DOHH2 (cell line): ENCODE results near the gene PEAK1.

Source experiments
- H3F3A ChIP-seq: fragments of 200-600 bp; sonication (generic), shearing (Covaris generic); 2 replicates; pipeline ENCODE4 v1.6.0; 2016; ENCODE audit warnings: antibody characterized with exemption, mild to moderate bottlenecking; ENCODE audit not compliant: control insufficient read depth, insufficient read depth
- H3K27ac ChIP-seq: fragments of 200-600 bp; sonication (generic); 2 replicates; pipeline ENCODE4 v1.5.1; 2014; ENCODE audit warnings: low read depth, mild to moderate bottlenecking, low read length, moderate library complexity
- H3K27me3 ChIP-seq: fragments of 200-600 bp; sonication (generic); 2 replicates; pipeline ENCODE4 v1.6.1; 2014; ENCODE audit warnings: mild to moderate bottlenecking, low read length, mixed read lengths; ENCODE audit not compliant: control insufficient read depth
- H3K36me3 ChIP-seq: fragments of 200-600 bp; sonication (generic); 2 replicates; pipeline ENCODE4 v1.6.1; 2014; ENCODE audit warnings: mild to moderate bottlenecking, low read length, moderate library complexity, mixed read lengths; ENCODE audit not compliant: control insufficient read depth
- H3K4me1 ChIP-seq: fragments of 200-600 bp; sonication (generic); 2 replicates; pipeline ENCODE4 v1.6.1; 2014; ENCODE audit warnings: mild to moderate bottlenecking, low read length, mixed read lengths; ENCODE audit not compliant: control insufficient read depth
- H3K4me2 ChIP-seq: fragments of 200-600 bp; sonication (generic); 2 replicates; pipeline ENCODE4 v1.6.0; 2014; ENCODE audit warnings: mild to moderate bottlenecking, low read length, moderate library complexity
- H3K4me3 ChIP-seq: fragments of 200-600 bp; sonication (generic); 2 replicates; pipeline ENCODE4 v1.5.1; 2014; ENCODE audit warnings: mild to moderate bottlenecking, low read length, mixed read lengths
- H3K79me2 ChIP-seq: fragments of 200-600 bp; sonication (generic); 2 replicates; pipeline ENCODE4 v1.6.1; 2014; ENCODE audit warnings: mild to moderate bottlenecking, low read length, mixed read lengths; ENCODE audit not compliant: control insufficient read depth
- H3K9me2 ChIP-seq: fragments of 200-600 bp; sonication (generic); replicated peaks from 2 replicates; pipeline ENCODE4 v1.6.1; 2014; ENCODE audit warnings: mild to moderate bottlenecking, low read length, mixed read lengths; ENCODE audit not compliant: control insufficient read depth
- H3K9me3 ChIP-seq: fragments of 200-600 bp; sonication (generic); 2 replicates; pipeline ENCODE4 v1.6.1; 2014; ENCODE audit warnings: antibody characterized with exemption, low read length, mixed read lengths; ENCODE audit not compliant: control insufficient read depth, insufficient read depth
- H4K20me1 ChIP-seq: fragments of 200-600 bp; sonication (generic); 2 replicates; pipeline ENCODE4 v1.6.0; 2014; ENCODE audit warnings: low read depth, mild to moderate bottlenecking, antibody characterized with exemption, low read length, moderate library complexity; ENCODE audit not compliant: control insufficient read depth, insufficient read depth
- EZH2phosphoT487 ChIP-seq: fragments of 200-600 bp; sonication (generic); IDR thresholded peaks from 2 replicates; pipeline ENCODE4 v1.6.1; 2017; ENCODE audit warnings: borderline replicate concordance, mild to moderate bottlenecking, antibody characterized with exemption, low read length, moderate library complexity, mixed read lengths
- TF ChIP-seq, protein P1 (sequence below): fragments of 200-600 bp; sonication (generic); IDR thresholded peaks from one replicate; pipeline ENCODE4 v1.5.1; 2014; ENCODE audit warnings: antibody characterized with exemption, mild to moderate bottlenecking, low read depth, low read length; ENCODE audit not compliant: poor library complexity, severe bottlenecking

Gene PEAK1

DNA sequence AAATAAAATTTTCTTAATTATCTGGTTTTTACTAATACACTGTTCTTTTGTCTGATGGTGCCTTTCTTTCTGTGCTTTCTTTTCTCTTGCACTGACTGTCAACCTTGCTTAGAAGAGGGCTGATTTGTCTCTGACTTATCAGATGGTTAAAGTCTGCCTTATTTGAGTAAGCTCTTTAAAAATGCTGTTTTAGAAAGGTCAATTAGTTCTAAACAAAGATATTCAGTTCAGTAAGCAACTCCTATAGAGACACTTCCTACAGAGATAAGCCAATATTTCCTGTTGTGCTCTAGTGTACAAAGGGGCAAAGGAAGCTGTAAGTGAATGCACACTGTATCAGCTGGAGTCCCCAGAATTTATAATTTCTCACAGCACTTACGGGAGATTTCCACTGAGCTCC, 195.6 kb downstream of the PEAK1 start:
- H3K79me2 ChIP-seq, result no peaks in the 10 kb centered on the region
- H3K27me3 ChIP-seq, result no peaks in the 10 kb centered on the region
- 0 out of 2 replicates have a peak overlapping the region, but pooled peaks have one; percentile 11 for H3K4me2 ChIP-seq
- TF ChIP-seq EZH2phosphoT487, result no peak
- TF ChIP-seq, protein P1, sequence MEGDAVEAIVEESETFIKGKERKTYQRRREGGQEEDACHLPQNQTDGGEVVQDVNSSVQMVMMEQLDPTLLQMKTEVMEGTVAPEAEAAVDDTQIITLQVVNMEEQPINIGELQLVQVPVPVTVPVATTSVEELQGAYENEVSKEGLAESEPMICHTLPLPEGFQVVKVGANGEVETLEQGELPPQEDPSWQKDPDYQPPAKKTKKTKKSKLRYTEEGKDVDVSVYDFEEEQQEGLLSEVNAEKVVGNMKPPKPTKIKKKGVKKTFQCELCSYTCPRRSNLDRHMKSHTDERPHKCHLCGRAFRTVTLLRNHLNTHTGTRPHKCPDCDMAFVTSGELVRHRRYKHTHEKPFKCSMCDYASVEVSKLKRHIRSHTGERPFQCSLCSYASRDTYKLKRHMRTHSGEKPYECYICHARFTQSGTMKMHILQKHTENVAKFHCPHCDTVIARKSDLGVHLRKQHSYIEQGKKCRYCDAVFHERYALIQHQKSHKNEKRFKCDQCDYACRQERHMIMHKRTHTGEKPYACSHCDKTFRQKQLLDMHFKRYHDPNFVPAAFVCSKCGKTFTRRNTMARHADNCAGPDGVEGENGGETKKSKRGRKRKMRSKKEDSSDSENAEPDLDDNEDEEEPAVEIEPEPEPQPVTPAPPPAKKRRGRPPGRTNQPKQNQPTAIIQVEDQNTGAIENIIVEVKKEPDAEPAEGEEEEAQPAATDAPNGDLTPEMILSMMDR, result no peak
- H3K4me3 ChIP-seq, result no peak overlapping the region
- H3K27ac ChIP-seq, result no peak overlapping the region
- H3K4me1 ChIP-seq, result peaks cover 10% of the 10 kb centered on the region
- no peaks in the 10 kb centered on the region for H3K9me3 ChIP-seq
- H3F3A ChIP-seq, result no peaks in the 10 kb centered on the region
- H4K20me1 ChIP-seq, result no peaks in the 10 kb centered on the region
- H3K36me3 ChIP-seq, result no peaks in the 10 kb centered on the region
- no peaks in the 10 kb centered on the region for H3K9me2 ChIP-seq

DNA sequence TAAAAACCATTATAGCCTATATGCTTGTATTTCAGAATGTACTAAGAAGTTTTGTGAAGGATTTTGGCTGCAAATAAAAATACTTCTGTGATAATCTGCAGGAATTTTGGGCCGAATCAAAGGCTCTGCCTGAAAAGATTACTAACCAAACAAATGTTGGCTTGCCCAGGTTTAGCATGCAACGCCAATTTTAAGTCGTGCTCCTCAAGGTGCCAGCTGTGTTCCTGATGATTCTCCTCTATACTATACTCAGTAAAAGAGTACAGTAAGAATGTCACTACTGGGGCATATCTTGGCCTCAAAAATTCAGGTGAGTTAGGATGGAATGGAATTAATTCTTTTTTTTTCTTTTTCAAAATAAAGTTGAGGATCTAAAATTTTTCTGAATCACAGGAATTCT, 198.2 kb downstream of the PEAK1 start:
- no peaks in the 10 kb centered on the region for H3K9me3 ChIP-seq
- H3K9me2 ChIP-seq, result no peaks in the 10 kb centered on the region
- no peaks in the 10 kb centered on the region for H4K20me1 ChIP-seq
- H3F3A ChIP-seq, result no peaks in the 10 kb centered on the region
- no peak for TF ChIP-seq EZH2phosphoT487
- TF ChIP-seq, protein P1, result no peak
- H3K4me3 ChIP-seq, result no peak overlapping the region
- H3K27me3 ChIP-seq, result no peaks in the 10 kb centered on the region
- no peak overlapping the region for H3K27ac ChIP-seq
- H3K36me3 ChIP-seq, result no peaks in the 10 kb centered on the region
- H3K4me1 ChIP-seq, result peaks cover 10% of the 10 kb centered on the region
- H3K79me2 ChIP-seq, result no peaks in the 10 kb centered on the region
- no peak overlapping the region for H3K4me2 ChIP-seq

DNA sequence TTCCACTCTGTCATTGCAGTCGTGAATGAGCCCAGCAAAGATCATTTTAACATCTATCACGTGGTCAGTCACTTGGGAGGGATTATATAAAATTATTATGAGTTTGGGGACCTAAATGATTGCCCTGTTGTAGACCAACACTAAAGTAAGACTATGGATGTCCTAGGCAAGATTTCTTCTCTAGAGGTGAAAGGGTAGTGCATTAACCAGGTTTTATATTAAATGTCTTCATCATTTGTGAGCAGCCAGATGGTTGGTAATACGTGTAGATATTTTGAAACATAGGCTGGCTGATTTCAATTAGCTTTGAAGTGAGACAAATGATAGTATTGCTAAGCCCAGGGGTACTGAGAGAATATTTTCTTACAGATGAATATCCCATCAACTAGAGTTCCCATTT, 198.7 kb downstream of the PEAK1 start:
- TF ChIP-seq EZH2phosphoT487, result no peak
- TF ChIP-seq, protein P1, result no peak
- Histone ChIP-seq H3K9me3 (no peaks in the 10 kb centered on the region), H3K4me1 (peaks cover 10% of the 10 kb centered on the region), H4K20me1 (no peaks in the 10 kb centered on the region), H3K27ac (no peak overlapping the region), H3K4me2 (no peak overlapping the region), H3F3A (no peaks in the 10 kb centered on the region), H3K9me2 (no peaks in the 10 kb centered on the region), H3K4me3 (no peak overlapping the region), H3K27me3 (no peaks in the 10 kb centered on the region), H3K79me2 (no peaks in the 10 kb centered on the region), H3K36me3 (no peaks in the 10 kb centered on the region)

GRCh38 chr15:77219841-77220240, 200.1 kb downstream of the PEAK1 start:
- Histone ChIP-seq H3K9me3 (no peaks in the 10 kb centered on the region), H3K79me2 (no peaks in the 10 kb centered on the region), H3K27me3 (no peaks in the 10 kb centered on the region), H3K4me2 (no peak overlapping the region), H3K9me2 (no peaks in the 10 kb centered on the region), H3K4me1 (peaks cover 8% of the 10 kb centered on the region), H3K4me3 (no peak overlapping the region), H4K20me1 (no peaks in the 10 kb centered on the region), H3K36me3 (no peaks in the 10 kb centered on the region), H3K27ac (no peak overlapping the region), H3F3A (no peaks in the 10 kb centered on the region)
- TF ChIP-seq, protein P1, result no peak
- TF ChIP-seq EZH2phosphoT487, result no peak
